SK-N-DZ (cell line): ENCODE results near the gene ID1.
"Not testable (repeated sequence)": the region's sequence is repeated elsewhere in the genome, so short reads cannot be mapped to it uniquely, and the experiment has no call there.

ENCODE experiments used
- DNase-seq: peaks from one replicate; pipeline ENCODE4 v3.0.0-alpha.2; 2015; ENCODE audit warnings: low spot score

The ID1 gene

GRCh38 chr20:31572701-31573554 is 32.2 kb upstream of the ID1 start:
- peak; percentile 94 for DNase-seq

GRCh38 chr20:31573555-31574321 is 31.4 kb upstream of the ID1 start:
- DNase-seq, result no peak

GRCh38 chr20:31574986-31575385 is 30.1 kb upstream of the ID1 start:
- DNase-seq, result not testable (repeated sequence)

- DNase-seq, result no peak
These were observed 28.3 kb upstream of the ID1 start for GRCh38 chr20:31576751-31577150.

GRCh38 chr20:31577194-31577593 is 27.9 kb upstream of the ID1 start:
- DNase-seq, result no peak

- no peak for DNase-seq
These were observed 26.5 kb upstream of the ID1 start for GRCh38 chr20:31578448-31579138.

GRCh38 chr20:31579245-31579644 is 25.8 kb upstream of the ID1 start:
- DNase-seq, result no peak

- not testable (repeated sequence) for DNase-seq
These were observed 25.0 kb upstream of the ID1 start for GRCh38 chr20:31579941-31580651.

- DNase-seq, result no peak
These were observed 24.4 kb upstream of the ID1 start for GRCh38 chr20:31580706-31581105.

GRCh38 chr20:31581391-31581790 is 23.7 kb upstream of the ID1 start:
- DNase-seq, result no peak

- DNase-seq, result no peak
These were observed 17.3 kb upstream of the ID1 start for GRCh38 chr20:31587545-31588389.

GRCh38 chr20:31590717-31591225 is 14.3 kb upstream of the ID1 start:
- DNase-seq, result no peak

GRCh38 chr20:31593221-31594001 is 11.7 kb upstream of the ID1 start:
- no peak for DNase-seq

GRCh38 chr20:31594002-31594557 is 11.0 kb upstream of the ID1 start:
- no peak for DNase-seq

- no peak for DNase-seq
These were observed 10.3 kb upstream of the ID1 start for GRCh38 chr20:31594558-31595379.

GRCh38 chr20:31595380-31595653 is 9.8 kb upstream of the ID1 start:
- DNase-seq, result no peak

GRCh38 chr20:31595654-31596411 is 9.3 kb upstream of the ID1 start:
- peak; percentile 84 for DNase-seq

GRCh38 chr20:31596412-31596715 is 8.7 kb upstream of the ID1 start:
- not testable (repeated sequence) for DNase-seq
